KG1 (cell line): ENCODE results near the gene DKK1.
"Not testable (repeated sequence)": the region's sequence is repeated elsewhere in the genome, so short reads cannot be mapped to it uniquely, and the experiment has no call there.

ENCODE experiments used
- DNase-seq: peaks from one replicate; lab custom pipeline; 2025; lab: John Stamatoyannopoulos, UW

DKK1 gene

GRCh38 chr10:52318136-52318701 is 4.1 kb downstream of the DKK1 start:
- no peak for DNase-seq

GRCh38 chr10:52318822-52319464 is 4.9 kb downstream of the DKK1 start:
- no peak for DNase-seq

GRCh38 chr10:52319926-52320325 is 5.8 kb downstream of the DKK1 start:
- no peak for DNase-seq

GRCh38 chr10:52322323-52322722 is 8.2 kb downstream of the DKK1 start:
- no peak for DNase-seq

GRCh38 chr10:52322936-52323335 is 8.9 kb downstream of the DKK1 start:
- no peak for DNase-seq

- DNase-seq: no peak
Observed at GRCh38 chr10:52326382-52326781, 12.3 kb downstream of the DKK1 start.

GRCh38 chr10:52331638-52332364 is 17.7 kb downstream of the DKK1 start:
- no peak for DNase-seq

- no peak for DNase-seq
Observed at GRCh38 chr10:52332815-52333214, 18.7 kb downstream of the DKK1 start.

GRCh38 chr10:52334595-52334994 is 20.5 kb downstream of the DKK1 start:
- no peak for DNase-seq

- DNase-seq: no peak
Observed at GRCh38 chr10:52335665-52336064, 21.6 kb downstream of the DKK1 start.

GRCh38 chr10:52337225-52337624 is 23.1 kb downstream of the DKK1 start:
- no peak for DNase-seq

- DNase-seq: no peak
Observed at GRCh38 chr10:52343439-52343838, 29.4 kb downstream of the DKK1 start.

GRCh38 chr10:52346394-52347326 is 32.6 kb downstream of the DKK1 start:
- DNase-seq: no peak

GRCh38 chr10:52347327-52347667 is 33.2 kb downstream of the DKK1 start:
- no peak for DNase-seq

GRCh38 chr10:52348037-52348564 is 34.0 kb downstream of the DKK1 start:
- no peak for DNase-seq

- no peak for DNase-seq
Observed at GRCh38 chr10:52351914-52352330, 37.8 kb downstream of the DKK1 start.

GRCh38 chr10:52353205-52353604 is 39.1 kb downstream of the DKK1 start:
- no peak for DNase-seq

- no peak for DNase-seq
Observed at GRCh38 chr10:52353960-52354394, 39.9 kb downstream of the DKK1 start.

- no peak for DNase-seq
Observed at GRCh38 chr10:52357971-52358370, 43.9 kb downstream of the DKK1 start.

GRCh38 chr10:52359441-52359840 is 45.4 kb downstream of the DKK1 start:
- DNase-seq: no peak

- DNase-seq: not testable (repeated sequence)
Observed at GRCh38 chr10:52365547-52366432, 51.7 kb downstream of the DKK1 start.
